ENCODE results near the gene NANOS3. TPM values are rescaled to one million over a fixed set of nuclear protein-coding genes. Genes with fewer than 3 reads are reported as not detected.

The NANOS3 gene
- total RNA-seq, 1 experiment from 2014 or later, result 1.1 TPM

- DNase-seq (ENCODE audit: low spot score) (no peak), ATAC-seq (no peak)
- peaks cover 26% of the 10 kb centered on the region for H3K4me1 Mint-ChIP-seq
- no peak overlapping the region for H3K4me3 Mint-ChIP-seq
- H3K9me3 Mint-ChIP-seq, result no peaks in the 10 kb centered on the region
- TF ChIP-seq TCF7 (CRISPR knock-in tag; IDR thresholded peaks at IDR 0.05; ENCODE audit: low read depth) (no peak), IRF1 (CRISPR knock-in tag; IDR thresholded peaks at IDR 0.05) (no peak), GABPB1 (CRISPR knock-in tag; IDR thresholded peaks at IDR 0.05) (no peak), TEAD1 (CRISPR knock-in tag; IDR thresholded peaks at IDR 0.05) (no peak), ZNF671 (CRISPR knock-in tag; IDR thresholded peaks at IDR 0.05) (no peak), GRHL2 (CRISPR knock-in tag; IDR thresholded peaks at IDR 0.05; ENCODE audit: insufficient replicate concordance, severe bottlenecking) (no peak), SP1 (CRISPR knock-in tag; conservative IDR thresholded peaks at IDR 0.05) (no peak), ZNF396 (CRISPR knock-in tag; IDR thresholded peaks at IDR 0.05; ENCODE audit: borderline replicate concordance) (no peak), TP53 (CRISPR knock-in tag; IDR thresholded peaks at IDR 0.05) (no peak), CBFB (CRISPR knock-in tag; IDR thresholded peaks at IDR 0.05; ENCODE audit: low read depth) (no peak), ETV6 (CRISPR knock-in tag; IDR thresholded peaks at IDR 0.05) (no peak)
- TF ChIP-seq, protein P1, sequence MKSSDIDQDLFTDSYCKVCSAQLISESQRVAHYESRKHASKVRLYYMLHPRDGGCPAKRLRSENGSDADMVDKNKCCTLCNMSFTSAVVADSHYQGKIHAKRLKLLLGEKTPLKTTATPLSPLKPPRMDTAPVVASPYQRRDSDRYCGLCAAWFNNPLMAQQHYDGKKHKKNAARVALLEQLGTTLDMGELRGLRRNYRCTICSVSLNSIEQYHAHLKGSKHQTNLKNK (CRISPR knock-in tag; IDR thresholded peaks at IDR 0.05), result no peak
- TF ChIP-seq, protein P2, sequence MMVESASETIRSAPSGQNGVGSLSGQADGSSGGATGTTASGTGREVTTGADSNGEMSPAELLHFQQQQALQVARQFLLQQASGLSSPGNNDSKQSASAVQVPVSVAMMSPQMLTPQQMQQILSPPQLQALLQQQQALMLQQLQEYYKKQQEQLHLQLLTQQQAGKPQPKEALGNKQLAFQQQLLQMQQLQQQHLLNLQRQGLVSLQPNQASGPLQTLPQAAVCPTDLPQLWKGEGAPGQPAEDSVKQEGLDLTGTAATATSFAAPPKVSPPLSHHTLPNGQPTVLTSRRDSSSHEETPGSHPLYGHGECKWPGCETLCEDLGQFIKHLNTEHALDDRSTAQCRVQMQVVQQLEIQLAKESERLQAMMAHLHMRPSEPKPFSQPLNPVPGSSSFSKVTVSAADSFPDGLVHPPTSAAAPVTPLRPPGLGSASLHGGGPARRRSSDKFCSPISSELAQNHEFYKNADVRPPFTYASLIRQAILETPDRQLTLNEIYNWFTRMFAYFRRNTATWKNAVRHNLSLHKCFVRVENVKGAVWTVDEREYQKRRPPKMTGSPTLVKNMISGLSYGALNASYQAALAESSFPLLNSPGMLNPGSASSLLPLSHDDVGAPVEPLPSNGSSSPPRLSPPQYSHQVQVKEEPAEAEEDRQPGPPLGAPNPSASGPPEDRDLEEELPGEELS (CRISPR knock-in tag; IDR thresholded peaks at IDR 0.05), result no peak
- POLR2A ChIA-PET, result no interaction called here
- H3K27me3 Mint-ChIP-seq (ENCODE audit: low read depth), result peaks cover 66% of the 10 kb centered on the region
- H3K36me3 Mint-ChIP-seq, result no peaks in the 10 kb centered on the region
- H3K27ac Mint-ChIP-seq, result no peak overlapping the region
- CTCF ChIA-PET, result interaction anchor here (0.5 to 1.2 kb wide), 6 partner anchors 171 to 609 kb away, joined by 3 to 4 read pairs (median 4); no protein-coding TSS in a partner anchor
These were observed 369 bp downstream of the NANOS3 start for GRCh38 chr19:13877303-13877702.

DNA sequence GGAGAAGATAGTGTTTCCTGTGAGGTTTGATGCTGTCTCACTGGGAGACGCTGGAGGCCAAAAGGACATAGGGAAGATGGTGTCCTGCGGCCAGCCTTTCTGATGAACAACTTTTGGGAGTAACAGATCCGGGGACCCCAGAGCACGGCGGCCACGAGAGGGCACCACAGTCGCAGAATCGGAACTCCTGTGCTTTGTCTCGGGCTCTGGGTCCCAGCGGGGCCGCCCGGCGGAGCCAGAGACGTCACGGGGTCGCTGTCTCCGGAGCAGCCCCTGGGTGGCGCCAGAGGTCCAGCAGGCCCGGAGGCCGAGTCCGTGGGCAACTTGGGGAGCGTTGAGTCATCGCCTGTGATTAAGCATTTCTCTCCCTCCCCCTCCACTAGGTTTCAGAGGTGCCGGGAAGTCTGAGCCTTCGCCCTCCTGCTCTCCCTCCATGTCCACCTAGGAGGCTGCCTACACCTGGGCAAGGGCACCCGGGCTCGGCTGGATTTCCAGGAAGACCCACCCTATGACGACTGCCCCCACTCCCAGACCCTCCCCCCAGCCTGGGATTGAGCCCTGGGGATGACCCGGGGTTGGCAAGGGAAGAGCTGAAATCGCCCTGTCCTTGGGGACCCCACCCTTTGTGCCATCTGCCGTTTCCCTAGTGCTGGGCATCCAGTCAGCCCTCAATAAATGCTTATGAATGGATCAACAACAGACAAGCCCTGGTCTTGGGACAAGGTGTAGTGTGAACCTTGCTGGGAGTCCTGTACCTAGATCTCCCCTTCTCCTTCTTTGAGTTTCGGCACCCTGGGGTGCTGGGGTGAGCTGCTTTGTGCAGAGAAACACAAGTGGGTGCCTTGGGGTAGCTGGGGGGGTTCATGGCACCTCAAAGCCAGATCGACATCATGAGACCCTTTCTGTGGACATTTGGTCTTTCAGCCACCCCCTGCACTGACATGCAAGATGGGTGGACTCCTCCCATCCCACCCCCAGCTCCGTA lies 3.4 kb downstream of the NANOS3 start:
- peaks cover 36% of the 10 kb centered on the region for H3K27me3 Mint-ChIP-seq (ENCODE audit: low read depth)
- ATAC-seq (peak; percentile 83), DNase-seq (ENCODE audit: low spot score) (peak; percentile 98)
- H3K36me3 Mint-ChIP-seq, result no peaks in the 10 kb centered on the region
- peak overlapping the region; percentile 82 for H3K27ac Mint-ChIP-seq
- ChIA-PET POLR2A (interaction anchor here (1.5 kb wide), 1 partner anchor 192 kb away, joined by 3 read pairs; the partner anchor contains the start of gene MISP3), CTCF (interaction anchor here (0.6 to 4.0 kb wide), 35 partner anchors 8 to 256 kb away, joined by 3 to 41 read pairs (median 5); partner anchors contain the start of genes ASF1B, C19orf67, DCAF15 and IL27RA)
- no peaks in the 10 kb centered on the region for H3K9me3 Mint-ChIP-seq
- H3K4me3 Mint-ChIP-seq, result peak overlapping the region; percentile 41
- peaks cover 26% of the 10 kb centered on the region for H3K4me1 Mint-ChIP-seq
- TF ChIP-seq STAT6 (CRISPR knock-in tag; conservative IDR thresholded peaks at IDR 0.05; ENCODE audit: low read depth) (no peak), NFE2L1 (CRISPR knock-in tag; IDR thresholded peaks at IDR 0.05) (peak; percentile 88), HMGXB4 (CRISPR knock-in tag; IDR thresholded peaks at IDR 0.05) (peak; percentile 77), ERG (CRISPR knock-in tag; IDR thresholded peaks at IDR 0.05) (0 out of 2 replicates have a peak, but pooled peaks have one; percentile 43), NR3C1 (CRISPR knock-in tag; conservative IDR thresholded peaks at IDR 0.05; ENCODE audit: low read depth) (no peak), SOX15 (CRISPR knock-in tag; IDR thresholded peaks at IDR 0.05) (no peak), KAT7 (CRISPR knock-in tag; IDR thresholded peaks at IDR 0.05; ENCODE audit: borderline replicate concordance) (0 out of 2 replicates have a peak, but pooled peaks have one; percentile 72), USF2 (CRISPR knock-in tag; IDR thresholded peaks at IDR 0.05) (peak; percentile 78), FOXK1 (CRISPR knock-in tag; IDR thresholded peaks at IDR 0.05) (0 out of 2 replicates have a peak, but pooled peaks have one; percentile 23)

Measured in WTC11 (cell line).